Transverse colon (tissue), 4 donors: ENCODE results near the gene GLUL. TPM values are rescaled to one million over a fixed set of nuclear protein-coding genes. Genes with fewer than 3 reads are reported as not detected.
A peak's percentile ranks its signal among the peaks of the same experiment; 100 is the strongest.

Source experiments
- DNase-seq: peaks from one replicate; pipeline ENCODE4 v3.0.0-alpha.2; 2019
- H3K27ac ChIP-seq, 4 donors: fragments of 200-600 bp; sonication (generic); 2 replicates each; pipeline ENCODE4 v1.5.1; 2016 to 2018; ENCODE audit warnings: inconsistent platforms in 4 of 4
- H3K27me3 ChIP-seq: fragments of 200-600 bp; sonication (generic); 2 replicates; pipeline ENCODE4 v1.5.1; 2017; ENCODE audit warnings: inconsistent platforms
- H3K36me3 ChIP-seq, 4 donors: fragments of 200-600 bp; sonication (generic); 2 replicates each; pipeline ENCODE4 v1.5.1; 2017 to 2019; ENCODE audit warnings: inconsistent platforms in 4 of 4
- H3K4me1 ChIP-seq, 4 donors: fragments of 200-600 bp; sonication (generic); 2 replicates each; pipeline ENCODE4 v1.5.1; 2017 to 2020; ENCODE audit warnings: inconsistent platforms in 4 of 4
- H3K4me3 ChIP-seq, 4 donors: fragments of 200-600 bp; sonication (generic); 1 replicate in 1 of 4; 2 replicates in 3 of 4; pipeline versions ENCODE4 v1.5.1 to v1.6.1; 2017 to 2019; ENCODE audit warnings: inconsistent platforms in 4 of 4
- H3K9me3 ChIP-seq, 2 donors: fragments of 200-600 bp; sonication (generic); 2 replicates each; pipeline ENCODE4 v1.5.1; 2017 to 2019; ENCODE audit warnings: inconsistent platforms in 2 of 2
- EP300 ChIP-seq: sonication (generic); formaldehyde crosslinking; IDR thresholded peaks from one replicate; pipeline ENCODE4 v1.6.1; 2017; ENCODE audit warnings: antibody characterized with exemption, low read depth
- POLR2A ChIP-seq: fragments of 450-650 bp; IDR thresholded peaks from one replicate; pipeline ENCODE4 v1.6.1; 2016; ENCODE audit warnings: antibody characterized with exemption, mild to moderate bottlenecking, moderate library complexity
- POLR2AphosphoS5 ChIP-seq, 3 donors: sonication (generic); formaldehyde crosslinking; IDR thresholded peaks; one replicate each; pipeline ENCODE4 v1.6.1; 2016; ENCODE audit warnings: antibody characterized with exemption in 3 of 3
- WGBS, 2 donors: methylation state at CpG; one replicate each; pipeline ENCODE4 v1.1.5; 2018; ENCODE audit warnings: low coverage in 1 of 2; 5-methylcytosine and 5-hydroxymethylcytosine counted together
- in situ Hi-C, 4 donors: fragments of 200-750 bp; cut with MboI; loops; one replicate each; pipeline versions ENCODE4 v1.15.0 to v1.15.1; 2017; ENCODE audit warnings: low sequenced_read_pairs in 3 of 4, low pct_ligation_motif_present in 1 of 4, low pct_unique_long_range_greater_than_20kb in 1 of 4
- intact Hi-C: fragments of 100-400 bp; cut with DNase I; formaldehyde crosslinking; loops from one replicate; pipeline ENCODE4 v1.15.1; 2023; ENCODE audit warnings: low total_unique reads
- total RNA-seq, 4 donors: library from RNA; depleted of rRNA; stranded (reverse); fragments of >200 nt; gene quantifications; one replicate each; pipeline ENCODE4 v1.1.0, GENCODE V29; 2016
- TF ChIP-seq, protein P1 (sequence below), 5 experiments: fragments of 200-600 bp in 3 of 5; fragments of 450-650 bp in 2 of 5; sonication (generic) in 3 of 5; IDR thresholded peaks; 1 replicate in 2 of 5; 2 replicates in 3 of 5; pipeline ENCODE4 v1.5.1; 2016 to 2017; ENCODE audit warnings: antibody characterized with exemption in 5 of 5, inconsistent platforms in 3 of 5, mild to moderate bottlenecking in 2 of 5, moderate library complexity in 1 of 5

Gene GLUL
- total RNA-seq, 4 donors from 2014 or later, result 312 to 1,104 (median 985) TPM

DNA sequence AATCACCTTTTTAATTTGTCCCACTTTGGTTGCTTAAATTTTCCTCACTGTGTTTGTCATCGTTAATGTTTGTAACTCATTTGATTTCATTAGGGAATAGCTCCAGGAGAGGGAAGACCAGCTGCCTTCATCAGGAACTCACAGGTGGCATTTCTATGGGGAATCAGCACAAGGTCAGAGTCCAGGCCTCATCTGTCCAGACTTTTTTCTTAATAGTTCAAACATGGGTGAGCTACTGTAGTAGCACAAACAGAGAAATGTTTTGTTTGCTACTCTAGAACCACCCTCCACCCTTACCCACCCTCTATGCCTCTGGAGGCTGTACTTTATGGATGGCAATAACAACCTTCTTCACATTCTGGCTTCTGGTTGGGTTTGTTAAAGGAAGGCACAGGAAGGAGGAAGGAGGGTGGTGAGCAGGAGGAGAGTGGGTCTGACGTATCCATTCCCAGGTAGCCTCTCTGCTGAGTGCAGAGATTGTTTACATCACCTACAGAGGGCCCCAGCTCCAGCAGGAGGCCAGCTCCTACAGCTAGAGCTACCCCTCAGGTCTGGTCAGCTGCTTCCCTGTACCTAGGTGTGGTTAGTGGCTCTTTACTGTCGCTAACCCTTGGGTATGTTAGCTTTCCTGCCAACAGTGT is 17.0 kb upstream of the GLUL start:
- H3K4me1 ChIP-seq, result peaks cover 0 to 23% (median 7%) of the 10 kb centered on the region in 4 donors
- TF ChIP-seq, protein P1, sequence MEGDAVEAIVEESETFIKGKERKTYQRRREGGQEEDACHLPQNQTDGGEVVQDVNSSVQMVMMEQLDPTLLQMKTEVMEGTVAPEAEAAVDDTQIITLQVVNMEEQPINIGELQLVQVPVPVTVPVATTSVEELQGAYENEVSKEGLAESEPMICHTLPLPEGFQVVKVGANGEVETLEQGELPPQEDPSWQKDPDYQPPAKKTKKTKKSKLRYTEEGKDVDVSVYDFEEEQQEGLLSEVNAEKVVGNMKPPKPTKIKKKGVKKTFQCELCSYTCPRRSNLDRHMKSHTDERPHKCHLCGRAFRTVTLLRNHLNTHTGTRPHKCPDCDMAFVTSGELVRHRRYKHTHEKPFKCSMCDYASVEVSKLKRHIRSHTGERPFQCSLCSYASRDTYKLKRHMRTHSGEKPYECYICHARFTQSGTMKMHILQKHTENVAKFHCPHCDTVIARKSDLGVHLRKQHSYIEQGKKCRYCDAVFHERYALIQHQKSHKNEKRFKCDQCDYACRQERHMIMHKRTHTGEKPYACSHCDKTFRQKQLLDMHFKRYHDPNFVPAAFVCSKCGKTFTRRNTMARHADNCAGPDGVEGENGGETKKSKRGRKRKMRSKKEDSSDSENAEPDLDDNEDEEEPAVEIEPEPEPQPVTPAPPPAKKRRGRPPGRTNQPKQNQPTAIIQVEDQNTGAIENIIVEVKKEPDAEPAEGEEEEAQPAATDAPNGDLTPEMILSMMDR (IDR thresholded peaks at IDR 0.05), result peak in 1 of 5 experiments; percentile 19
- TF ChIP-seq POLR2AphosphoS5 (IDR thresholded peaks at IDR 0.05), result peak in 1 of 3 donors; percentile 5
- no peak for TF ChIP-seq EP300
- no peak for TF ChIP-seq POLR2A
- peak overlapping the region; percentile 55 to 65 (median 58) for H3K27ac ChIP-seq
- WGBS, 2 donors, result 38 to 53% methylated on average over 1 to 3 of the region's 3 CpGs
- DNase-seq, result peak; percentile 58
- no peaks in the 10 kb centered on the region for H3K27me3 ChIP-seq
- no peak overlapping the region for H3K4me3 ChIP-seq
- H3K9me3 ChIP-seq, result peaks cover 0 to 4% of the 10 kb centered on the region in 2 donors
- intact Hi-C loops (no loop called here), in situ Hi-C loops (loop anchor here in 1 of 4 donors (10.0 kb wide), 1 partner anchor 324 kb away; no protein-coding TSS in a partner anchor)
- no peaks in the 10 kb centered on the region for H3K36me3 ChIP-seq

DNA sequence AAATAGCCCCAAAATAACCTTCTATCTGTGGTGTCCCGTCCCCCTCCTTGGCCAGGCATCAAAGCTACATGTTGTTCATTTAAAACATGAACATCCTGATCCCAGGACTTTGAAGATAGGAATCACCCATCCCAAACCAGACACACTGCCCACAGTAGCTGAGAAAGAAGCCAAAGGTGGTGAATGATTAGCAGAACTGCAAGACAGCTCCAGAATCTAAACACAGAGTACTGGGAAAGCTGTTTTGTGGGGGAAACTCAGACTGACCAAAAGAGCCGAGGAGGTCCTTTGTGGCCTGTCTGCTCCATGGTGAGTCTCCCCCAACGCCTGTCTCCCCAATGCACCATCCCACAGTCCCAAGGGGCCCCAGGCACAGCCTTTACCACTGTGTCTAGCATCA is 16.1 kb upstream of the GLUL start:
- 70% methylated on average over 3 of the region's 3 CpGs; no CpG with 5 or more reads in 1 of the 2 donors for WGBS, 2 donors
- Histone ChIP-seq H3K4me3 (no peak overlapping the region), H3K27me3 (no peaks in the 10 kb centered on the region), H3K27ac (peak overlapping the region; percentile 55 to 65 (median 58)), H3K9me3 (peaks cover 0 to 4% of the 10 kb centered on the region in 2 donors), H3K36me3 (no peaks in the 10 kb centered on the region), H3K4me1 (peaks cover 0 to 23% (median 7%) of the 10 kb centered on the region in 4 donors)
- TF ChIP-seq, protein P1 (IDR thresholded peaks at IDR 0.05), result no peak
- TF ChIP-seq POLR2A, result no peak
- TF ChIP-seq POLR2AphosphoS5 (IDR thresholded peaks at IDR 0.05), result no peak
- no peak for TF ChIP-seq EP300
- intact Hi-C loops, result no loop called here
- DNase-seq, result no peak
- in situ Hi-C loops, result loop anchor here in 1 of 4 donors (10.0 kb wide), 1 partner anchor 323 kb away; no protein-coding TSS in a partner anchor

DNA sequence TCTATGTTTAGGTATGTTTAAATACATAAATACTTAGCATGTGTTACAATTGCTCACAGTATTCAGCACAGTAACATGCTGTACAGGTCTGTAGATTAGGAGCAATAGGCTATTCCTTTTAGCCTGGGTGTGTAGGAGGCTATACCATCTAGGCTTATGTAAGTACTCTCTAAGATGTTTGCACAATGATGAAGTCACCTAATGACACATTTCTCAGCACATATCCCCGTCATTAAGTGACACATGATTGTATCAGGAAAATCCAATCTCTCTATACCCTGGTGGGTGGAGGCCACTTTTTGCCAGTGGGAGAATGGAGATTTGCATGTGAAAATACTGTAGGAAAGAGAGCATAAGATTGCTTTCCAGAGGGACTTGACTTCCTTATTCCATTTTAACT is 14.4 kb upstream of the GLUL start:
- TF ChIP-seq, protein P1 (IDR thresholded peaks at IDR 0.05), result no peak
- TF ChIP-seq POLR2A (no peak), POLR2AphosphoS5 (IDR thresholded peaks at IDR 0.05) (no peak), EP300 (no peak)
- intact Hi-C loops (no loop called here), in situ Hi-C loops (loop anchor here in 1 of 4 donors (10.0 kb wide), 1 partner anchor 321 kb away; no protein-coding TSS in a partner anchor)
- no peak overlapping the region for H3K4me3 ChIP-seq
- WGBS, 2 donors, result 52% methylated on average over 1 of the region's 1 CpG; no CpG with 5 or more reads in 1 of the 2 donors
- DNase-seq, result no peak
- no peaks in the 10 kb centered on the region for H3K36me3 ChIP-seq
- H3K4me1 ChIP-seq, result peaks cover 0 to 23% (median 7%) of the 10 kb centered on the region in 4 donors
- no peaks in the 10 kb centered on the region for H3K27me3 ChIP-seq
- no peak overlapping the region for H3K27ac ChIP-seq
- H3K9me3 ChIP-seq, result peaks cover 0 to 4% of the 10 kb centered on the region in 2 donors

DNA sequence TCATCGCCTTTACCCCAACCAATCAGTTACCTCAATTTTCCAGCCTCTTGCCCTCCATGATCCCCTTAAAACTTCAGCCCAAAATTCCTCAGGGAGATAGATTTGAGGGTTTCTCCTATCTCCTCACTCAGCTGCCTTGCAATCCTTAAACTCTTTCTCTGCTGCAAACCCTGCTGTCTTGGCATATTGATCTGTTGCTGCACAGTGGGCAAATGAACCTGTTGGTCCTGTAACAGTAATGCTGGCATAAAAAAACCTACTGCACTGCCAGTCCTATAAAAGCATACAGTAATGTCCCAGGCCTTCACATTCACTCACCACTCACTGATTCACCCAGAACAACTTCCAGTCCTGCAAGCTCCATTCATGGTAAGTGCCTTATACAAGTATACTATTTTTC is 14.0 kb upstream of the GLUL start:
- TF ChIP-seq EP300, result no peak
- no peak for TF ChIP-seq POLR2AphosphoS5 (IDR thresholded peaks at IDR 0.05)
- TF ChIP-seq, protein P1 (IDR thresholded peaks at IDR 0.05), result no peak
- TF ChIP-seq POLR2A, result no peak
- WGBS, 2 donors, result 89 to 100% methylated on average over 1 of the region's 1 CpG

More for the DNA sequence above, 14.0 kb upstream of the GLUL start:
- in situ Hi-C loops, result loop anchor here in 1 of 4 donors (10.0 kb wide), 1 partner anchor 321 kb away; no protein-coding TSS in a partner anchor
- Histone ChIP-seq H3K4me3 (no peak overlapping the region), H3K9me3 (peaks cover 0 to 4% of the 10 kb centered on the region in 2 donors), H3K27ac (no peak overlapping the region), H3K27me3 (no peaks in the 10 kb centered on the region), H3K4me1 (peaks cover 0 to 23% (median 7%) of the 10 kb centered on the region in 4 donors), H3K36me3 (no peaks in the 10 kb centered on the region)
- intact Hi-C loops, result no loop called here
- no peak for DNase-seq
